HEK293T (cell line): ENCODE data around the gene TGFBR2.

Experiments
- ARNT ChIP-seq: fragments of 450-650 bp; IDR thresholded peaks from 2 replicates; pipeline ENCODE4 v1.6.1; 2017; ENCODE audit warnings: mild to moderate bottlenecking
- CTBP1 ChIP-seq: fragments of 450-650 bp; IDR thresholded peaks from 2 replicates; pipeline ENCODE4 v1.6.1; 2016; ENCODE audit warnings: borderline replicate concordance
- ELF4 ChIP-seq: fragments of 450-650 bp; IDR thresholded peaks from 2 replicates; pipeline ENCODE4 v1.6.1; 2017; ENCODE audit warnings: antibody characterized with exemption
- FOXK2 ChIP-seq: fragments of 450-650 bp; IDR thresholded peaks from 2 replicates; pipeline ENCODE4 v1.6.1; 2016; ENCODE audit warnings: mild to moderate bottlenecking
- LEF1 ChIP-seq: fragments of 450-650 bp; IDR thresholded peaks from 2 replicates; pipeline ENCODE4 v1.6.1; 2017; ENCODE audit warnings: mild to moderate bottlenecking, borderline replicate concordance
- SP1 ChIP-seq: fragments of 450-650 bp; IDR thresholded peaks from 2 replicates; pipeline ENCODE4 v1.6.1; 2017
- SUZ12 ChIP-seq: fragments of 450-650 bp; IDR thresholded peaks from 2 replicates; pipeline ENCODE4 v1.6.1; 2016; ENCODE audit warnings: mild to moderate bottlenecking
- TARDBP ChIP-seq: fragments of 450-650 bp; IDR thresholded peaks from 2 replicates; pipeline ENCODE4 v1.6.1; 2016
- ZNF384 ChIP-seq: fragments of 450-650 bp; IDR thresholded peaks from 2 replicates; pipeline ENCODE4 v1.6.1; 2016
- TF ChIP-seq, protein P1 (sequence below): fragments of 450-650 bp; IDR thresholded peaks from 2 replicates; pipeline ENCODE4 v1.6.1; 2016

DNA sequence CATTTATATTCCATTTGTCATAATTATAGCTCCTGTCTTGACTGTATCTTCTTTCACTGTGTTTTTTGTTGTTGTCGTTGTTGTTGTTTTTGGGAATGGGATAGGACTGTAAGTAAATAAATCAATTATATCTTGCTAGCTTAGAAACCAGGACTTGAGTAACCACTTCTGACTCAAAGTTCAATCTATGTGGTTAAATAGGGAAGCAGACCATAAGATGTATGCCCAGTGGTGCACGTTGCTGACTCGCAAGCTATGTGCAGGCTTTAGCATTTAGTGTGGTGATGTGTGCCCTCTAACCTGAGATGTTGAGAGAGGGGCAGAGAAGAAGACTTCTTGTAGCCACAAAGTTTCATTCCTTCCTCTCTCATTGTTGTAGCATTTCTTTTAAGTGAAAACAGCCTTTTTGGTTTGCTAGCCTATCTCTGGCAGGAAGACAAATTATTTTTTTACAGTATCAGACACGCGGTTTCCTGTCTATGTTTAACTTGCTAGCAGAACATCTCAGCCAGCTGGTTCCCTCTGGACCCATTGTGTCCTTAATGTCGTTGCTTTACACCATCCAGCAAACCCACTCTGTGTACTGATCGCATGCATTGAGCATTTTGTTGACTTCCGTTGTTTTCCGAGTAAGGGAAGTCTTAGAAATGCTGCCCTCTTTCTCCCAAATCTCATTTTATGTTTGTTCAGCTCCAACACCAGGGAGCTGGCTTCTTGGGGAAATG lies 52.1 kb downstream of the TGFBR2 start:
- no peak for TF ChIP-seq SP1
- TF ChIP-seq TARDBP = no peak
- no peak for TF ChIP-seq ELF4
- no peak for TF ChIP-seq ARNT
- TF ChIP-seq, protein P1, sequence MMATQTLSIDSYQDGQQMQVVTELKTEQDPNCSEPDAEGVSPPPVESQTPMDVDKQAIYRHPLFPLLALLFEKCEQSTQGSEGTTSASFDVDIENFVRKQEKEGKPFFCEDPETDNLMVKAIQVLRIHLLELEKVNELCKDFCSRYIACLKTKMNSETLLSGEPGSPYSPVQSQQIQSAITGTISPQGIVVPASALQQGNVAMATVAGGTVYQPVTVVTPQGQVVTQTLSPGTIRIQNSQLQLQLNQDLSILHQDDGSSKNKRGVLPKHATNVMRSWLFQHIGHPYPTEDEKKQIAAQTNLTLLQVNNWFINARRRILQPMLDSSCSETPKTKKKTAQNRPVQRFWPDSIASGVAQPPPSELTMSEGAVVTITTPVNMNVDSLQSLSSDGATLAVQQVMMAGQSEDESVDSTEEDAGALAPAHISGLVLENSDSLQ = no peak
- TF ChIP-seq SUZ12 = no peak
- TF ChIP-seq FOXK2 = no peak
- TF ChIP-seq ZNF384 = no peak
- no peak for TF ChIP-seq CTBP1
- no peak for TF ChIP-seq LEF1
